Measurements from ENCODE around the gene SPAG6.

DNA sequence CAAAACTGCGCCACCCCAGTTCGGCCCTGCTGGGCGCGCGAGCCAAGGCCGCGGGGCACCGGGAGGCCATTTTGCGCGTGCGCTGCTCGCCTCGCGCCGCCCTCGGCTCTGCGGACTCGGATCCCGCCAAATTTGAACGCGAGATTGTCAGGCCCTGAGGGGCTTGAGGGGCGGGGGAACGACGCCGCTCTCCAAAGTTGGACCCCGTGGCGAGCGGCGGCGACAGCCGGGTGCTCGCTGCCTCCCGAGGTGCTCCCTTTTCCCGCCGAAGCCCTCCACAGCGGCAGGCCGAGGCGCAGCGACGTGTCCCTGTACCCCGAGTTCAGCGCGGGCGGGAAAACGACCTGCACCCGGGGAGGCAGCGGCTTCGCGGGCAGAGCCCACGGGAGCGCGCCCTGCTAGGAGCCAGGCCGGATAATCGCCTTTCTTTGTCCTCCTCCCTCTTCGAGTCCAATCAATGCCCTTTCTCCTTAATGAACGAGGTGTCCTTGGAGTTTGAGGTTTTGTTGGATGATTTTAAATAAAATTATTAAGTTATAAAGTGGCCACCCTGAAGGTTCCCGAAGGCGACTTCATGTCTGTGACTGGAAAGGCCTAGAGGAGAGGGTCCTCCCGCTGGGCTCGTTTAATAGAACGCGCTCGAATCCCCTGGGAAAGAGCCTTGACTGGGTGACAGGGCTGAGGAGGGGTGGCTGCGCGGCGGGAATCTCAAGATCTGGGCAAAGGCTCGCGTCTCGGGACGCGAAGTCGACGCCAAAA, 10.7 kb upstream of the SPAG6 start:
- TF ChIP-seq CTCF (conservative IDR thresholded peaks at IDR 0.05 in 1 of 2, IDR thresholded peaks at IDR 0.05 in 1 of 2; ENCODE audit: low read depth in 1 of 2, low read length in 2 of 2), result no peak
- TF ChIP-seq EZH2 (IDR thresholded peaks at IDR 0.05; ENCODE audit: low read length, missing control alignments), result no peak
